GM23338 (cell line): ENCODE data around the gene SPAG16. TPM values are rescaled to one million over a fixed set of nuclear protein-coding genes. Genes with fewer than 3 reads are reported as not detected.

ENCODE experiments used
- ATAC-seq: fragments of 200-7000 bp; cut with Tn5 transposase; 3 replicates; pipeline ENCODE4 v1.9.1; 2020
- DNase-seq: peaks from one replicate; pipeline ENCODE4 v3.0.0-alpha.2; 2015; ENCODE audit warnings: low spot score
- H2AFZ ChIP-seq: fragments of 200-600 bp; sonication (generic); 2 replicates; pipeline ENCODE4 v1.8.0; 2016; ENCODE audit warnings: antibody characterized with exemption, mild to moderate bottlenecking, moderate library complexity
- H3F3A ChIP-seq: fragments of 200-600 bp; sonication (generic); replicated peaks from 2 replicates; pipeline ENCODE4 v1.8.0; 2017; ENCODE audit warnings: antibody characterized with exemption, mixed run types, low read depth
- H3K27ac ChIP-seq: fragments of 200-600 bp; sonication (generic); 2 replicates; pipeline ENCODE4 v1.6.1; 2016; ENCODE audit warnings: low read depth
- H3K27me3 ChIP-seq: fragments of 200-600 bp; sonication (generic); 2 replicates; pipeline ENCODE4 v1.8.0; 2016; ENCODE audit warnings: mild to moderate bottlenecking, mixed run types, moderate library complexity; ENCODE audit not compliant: insufficient read depth
- H3K36me3 ChIP-seq: fragments of 200-600 bp; sonication (generic); 2 replicates; pipeline ENCODE4 v1.8.0; 2016; ENCODE audit warnings: mild to moderate bottlenecking; ENCODE audit not compliant: insufficient read depth
- H3K4me1 ChIP-seq: fragments of 200-600 bp; sonication (generic); 2 replicates; pipeline ENCODE4 v1.8.0; 2016; ENCODE audit warnings: mild to moderate bottlenecking, moderate library complexity; ENCODE audit not compliant: insufficient read depth
- H3K4me2 ChIP-seq: fragments of 200-600 bp; sonication (generic); 2 replicates; pipeline ENCODE4 v1.7.1; 2017; ENCODE audit warnings: mixed run types
- H3K4me3 ChIP-seq: fragments of 200-600 bp; sonication (generic); 2 replicates; pipeline ENCODE4 v1.6.1; 2016; ENCODE audit warnings: mixed run types
- H3K79me2 ChIP-seq: fragments of 200-600 bp; sonication (generic); replicated peaks from 2 replicates; pipeline ENCODE4 v1.8.0; 2017; ENCODE audit warnings: mild to moderate bottlenecking; ENCODE audit not compliant: insufficient read depth
- H3K9me2 ChIP-seq: fragments of 200-600 bp; sonication (generic); 2 replicates; pipeline ENCODE4 v1.8.0; 2017; ENCODE audit not compliant: insufficient read depth
- H4K20me1 ChIP-seq: fragments of 200-600 bp; sonication (generic); replicated peaks from 2 replicates; pipeline ENCODE4 v1.8.0; 2017; ENCODE audit warnings: mild to moderate bottlenecking; ENCODE audit not compliant: insufficient read depth
- H3K27ac Mint-ChIP-seq: 2 replicates; pipeline ENCODE4 v1.8.0; 2020; ENCODE audit warnings: inconsistent platforms, mild to moderate bottlenecking, moderate library complexity, mixed read lengths
- H3K27me3 Mint-ChIP-seq: 3 replicates; pipeline ENCODE4 v1.8.0; 2022; ENCODE audit warnings: low read depth, mild to moderate bottlenecking, moderate library complexity, mixed read lengths, inconsistent platforms; ENCODE audit not compliant: insufficient read depth, poor library complexity
- H3K36me3 Mint-ChIP-seq: 3 replicates; pipeline ENCODE4 v1.8.0; 2021; ENCODE audit warnings: low read depth, mild to moderate bottlenecking, inconsistent platforms, moderate library complexity, mixed read lengths
- H3K4me1 Mint-ChIP-seq: 3 replicates; pipeline ENCODE4 v1.8.0; 2020; ENCODE audit warnings: mild to moderate bottlenecking, inconsistent platforms, mixed read lengths
- H3K4me3 Mint-ChIP-seq: 3 replicates; pipeline ENCODE4 v1.8.0; 2021; ENCODE audit warnings: moderate library complexity, mild to moderate bottlenecking, inconsistent platforms, mixed read lengths
- H3K9me3 Mint-ChIP-seq: 3 replicates; pipeline ENCODE4 v1.8.0; 2020; ENCODE audit warnings: moderate library complexity, mild to moderate bottlenecking, inconsistent platforms, mixed read lengths
- ETS1 ChIP-seq: IDR thresholded peaks from 2 replicates; pipeline ENCODE4 v1.6.1; 2016; ENCODE audit warnings: antibody characterized with exemption
- EZH2 ChIP-seq: fragments of 200-600 bp; sonication (generic); IDR thresholded peaks from one replicate; pipeline ENCODE4 v1.8.0; 2017; ENCODE audit warnings: antibody characterized with exemption, mild to moderate bottlenecking, low read depth; ENCODE audit not compliant: unreplicated experiment
- EZH2phosphoT487 ChIP-seq: fragments of 200-600 bp; sonication (generic); IDR thresholded peaks from one replicate; pipeline ENCODE4 v1.8.1; 2018; ENCODE audit warnings: antibody characterized with exemption; ENCODE audit not compliant: unreplicated experiment
- JUNB ChIP-seq: IDR thresholded peaks from one replicate; pipeline ENCODE4 v1.6.1; 2016; ENCODE audit warnings: antibody characterized with exemption; ENCODE audit not compliant: unreplicated experiment
- NANOG ChIP-seq: IDR thresholded peaks from 2 replicates; pipeline ENCODE4 v1.6.1; 2016; ENCODE audit warnings: antibody characterized with exemption, borderline replicate concordance
- POLR2AphosphoS5 ChIP-seq: IDR thresholded peaks from 2 replicates; pipeline ENCODE4 v1.6.1; 2016; ENCODE audit warnings: antibody characterized with exemption, low read depth
- ZNF462 ChIP-seq: fragments of 250-450 bp; sonication (Bioruptor Pico); IDR thresholded peaks from 2 replicates; pipeline ENCODE4 v1.5.0; 2020; ENCODE audit warnings: mild to moderate bottlenecking, moderate library complexity
- polyA plus RNA-seq: library from polyadenylated mRNA; unstranded; fragments of >200 nt; fragmentation: Nextera tagmentation; extraction: Ambion mirVana; gene quantifications from 2 replicates; pipeline ENCODE4 v1.2.1, GENCODE V29; 2016
- total RNA-seq: library from RNA; depleted of rRNA; stranded (reverse); fragments of >200 nt; shearing (Covaris generic); gene quantifications from 2 replicates; pipeline ENCODE4 v1.2.3, GENCODE V29; 2014

The SPAG16 gene
- total and polyA plus RNA-seq, 2 experiments from 2014 or later: 19.7 to 47.8 TPM

GRCh38 chr2:213562539-213563180 is 278.4 kb downstream of the SPAG16 start (continued):
- TF ChIP-seq ZNF462: no peak
- no peak for TF ChIP-seq JUNB
- TF ChIP-seq POLR2AphosphoS5: no peak

GRCh38 chr2:213566846-213567245 is 282.6 kb downstream of the SPAG16 start:
- Mint-ChIP-seq H3K36me3 (no peaks in the 10 kb centered on the region), H3K4me1 (no peaks in the 10 kb centered on the region), H3K27ac (no peak overlapping the region), H3K4me3 (no peak overlapping the region), H3K27me3 (no peaks in the 10 kb centered on the region), H3K9me3 (no peaks in the 10 kb centered on the region)
- Histone ChIP-seq H3F3A (no peaks in the 10 kb centered on the region), H3K27me3 (no peaks in the 10 kb centered on the region), H4K20me1 (no peaks in the 10 kb centered on the region), H3K9me2 (peaks cover 7% of the 10 kb centered on the region), H3K4me3 (no peak overlapping the region), H2AFZ (no peak overlapping the region), H3K4me1 (no peaks in the 10 kb centered on the region), H3K27ac (no peak overlapping the region), H3K79me2 (no peaks in the 10 kb centered on the region), H3K36me3 (no peaks in the 10 kb centered on the region; the same call in 1 of the 2 replicates), H3K4me2 (no peak overlapping the region)
- no peak for TF ChIP-seq ETS1
- TF ChIP-seq NANOG: no peak
- no peak for TF ChIP-seq EZH2
- TF ChIP-seq EZH2phosphoT487: no peak
- DNase-seq: no peak
- no peak for ATAC-seq
